ELR (cell line): ENCODE data around the gene DACH1.

Source experiments
- DNase-seq: peaks from one replicate; pipeline ENCODE4 v3.0.0-alpha.2; 2015; ENCODE audit warnings: low read depth

The DACH1 gene

GRCh38 chr13:71489041-71489440 lies 378.0 kb downstream of the DACH1 start:
- DNase-seq, result no peak

GRCh38 chr13:71488201-71488600 lies 378.8 kb downstream of the DACH1 start:
- no peak for DNase-seq

GRCh38 chr13:71485913-71486312 lies 381.1 kb downstream of the DACH1 start:
- no peak for DNase-seq

GRCh38 chr13:71483733-71484132 lies 383.3 kb downstream of the DACH1 start:
- DNase-seq, result no peak

- no peak for DNase-seq
Measured at GRCh38 chr13:71481501-71481900, 385.5 kb downstream of the DACH1 start.

GRCh38 chr13:71481046-71481445 lies 386.0 kb downstream of the DACH1 start:
- no peak for DNase-seq

GRCh38 chr13:71477735-71478134 lies 389.3 kb downstream of the DACH1 start:
- peak; percentile 15 for DNase-seq

- DNase-seq, result no peak
Measured at GRCh38 chr13:71474936-71475335, 392.1 kb downstream of the DACH1 start.

GRCh38 chr13:71469626-71470025 lies 397.4 kb downstream of the DACH1 start:
- DNase-seq, result no peak

GRCh38 chr13:71464686-71465085 lies 402.3 kb downstream of the DACH1 start:
- no peak for DNase-seq

GRCh38 chr13:71461892-71462291 lies 405.1 kb downstream of the DACH1 start:
- DNase-seq, result no peak

GRCh38 chr13:71460211-71460610 lies 406.8 kb downstream of the DACH1 start:
- DNase-seq, result no peak

GRCh38 chr13:71459708-71460107 lies 407.3 kb downstream of the DACH1 start:
- DNase-seq, result no peak

GRCh38 chr13:71457645-71458044 lies 409.4 kb downstream of the DACH1 start:
- DNase-seq, result peak; percentile 40

GRCh38 chr13:71456136-71456535 lies 410.9 kb downstream of the DACH1 start:
- DNase-seq, result no peak

- no peak for DNase-seq
Measured at GRCh38 chr13:71454509-71454908, 412.5 kb downstream of the DACH1 start.

GRCh38 chr13:71448080-71448630 lies 418.8 kb downstream of the DACH1 start:
- DNase-seq, result no peak

- DNase-seq, result no peak
Measured at GRCh38 chr13:71437704-71438103, 429.3 kb downstream of the DACH1 start.

- no peak for DNase-seq
Measured at GRCh38 chr13:71430681-71431080, 436.3 kb downstream of the DACH1 start.

GRCh38 chr13:71417205-71417604 lies 449.8 kb downstream of the DACH1 start:
- DNase-seq, result peak; percentile 62

- peak; percentile 21 for DNase-seq
Measured at GRCh38 chr13:71412231-71412630, 454.8 kb downstream of the DACH1 start.

- no peak for DNase-seq
Measured at GRCh38 chr13:71408416-71408815, 458.6 kb downstream of the DACH1 start.

GRCh38 chr13:71399631-71400215 lies 467.3 kb downstream of the DACH1 start:
- DNase-seq, result no peak

GRCh38 chr13:71396149-71396548 lies 470.9 kb downstream of the DACH1 start:
- no peak for DNase-seq
